Measurements from ENCODE around the gene CACNA1E. TPM values are rescaled to one million over a fixed set of nuclear protein-coding genes. Genes with fewer than 3 reads are reported as not detected.

The CACNA1E gene
- total and polyA plus RNA-seq, 2 of the 4 experiments (the other 2 are of a cell fraction), result not detected

DNA sequence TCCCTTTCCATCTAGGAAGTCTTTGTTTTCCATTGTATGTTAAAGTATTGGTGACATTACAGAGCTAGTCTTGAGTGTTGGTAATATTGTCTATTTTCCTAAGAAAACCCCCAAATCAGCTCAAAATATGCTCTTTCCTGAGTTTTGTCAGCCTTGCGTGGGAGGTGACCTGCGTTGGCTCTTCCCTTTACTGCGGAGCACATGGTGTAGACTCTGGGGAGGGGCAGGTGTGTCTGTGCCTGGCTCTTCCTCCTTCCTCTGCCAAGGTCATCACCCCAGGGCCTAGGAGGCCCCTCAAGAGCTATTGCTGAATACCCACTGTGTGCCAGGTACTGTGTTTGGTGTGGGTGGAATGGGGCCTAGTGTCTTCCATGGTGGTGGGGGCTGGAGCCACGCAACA is 33.4 kb downstream of the CACNA1E start:
- no peak overlapping the region for H3K4me2 ChIP-seq (ENCODE audit: low read depth, low read length)
- no peaks in the 10 kb centered on the region for H3K79me1 ChIP-seq (ENCODE audit: low read depth in 1 of 2, low read length in 2 of 2)
- BruUV-seq (replicated peaks), result no TSS peak
- intact Hi-C loops (cut with micrococcal nuclease), result no loop called here
- H2BK20ac ChIP-seq (ENCODE audit: low read depth, low read length), result no peak overlapping the region
- H3K14ac ChIP-seq (replicated peaks; ENCODE audit: low read depth, low read length), result no peak overlapping the region
- no peak overlapping the region for H3K27ac ChIP-seq (ENCODE audit: insufficient read depth, low read length)
- dilution Hi-C loops (cut with HindIII; ENCODE audit: low sequenced_read_pairs, unreplicated experiment), result no loop called here
- DNase-seq (no peak), ATAC-seq (ENCODE audit: low read depth) (no peak)
- H2AK5ac ChIP-seq (ENCODE audit: low read depth, low read length), result no peak overlapping the region
- no peak overlapping the region for H2AK9ac ChIP-seq (replicated peaks; ENCODE audit: low read depth, low read length, poor library complexity)
- no peak for TF ChIP-seq NFE2L2 (IDR thresholded peaks at IDR 0.05; ENCODE audit: low read depth, low read length)
- TF ChIP-seq MAZ (IDR thresholded peaks at IDR 0.05; ENCODE audit: borderline replicate concordance, low read depth, low read length), result no peak
- TF ChIP-seq RAD21 (IDR thresholded peaks at IDR 0.05; ENCODE audit: low read length), result no peak
- no peak for TF ChIP-seq CEBPB (IDR thresholded peaks at IDR 0.05; ENCODE audit: low read depth, low read length)
- TF ChIP-seq MAFK (IDR thresholded peaks at IDR 0.05; ENCODE audit: low read depth, low read length), result no peak
- no peak for TF ChIP-seq FOS (IDR thresholded peaks at IDR 0.05; ENCODE audit: low read depth, low read length)
- no peak for TF ChIP-seq RFX5 (IDR thresholded peaks at IDR 0.05; ENCODE audit: low read depth, low read length)
- no peak for TF ChIP-seq SMC3 (IDR thresholded peaks at IDR 0.05; ENCODE audit: low read depth, low read length)
- no peak for TF ChIP-seq POLR2A (IDR thresholded peaks at IDR 0.05; ENCODE audit: low read depth, low read length)
- TF ChIP-seq BHLHE40 (IDR thresholded peaks at IDR 0.05; ENCODE audit: low read depth, low read length), result no peak
- TF ChIP-seq CHD1 (IDR thresholded peaks at IDR 0.05; ENCODE audit: low read depth, low read length), result no peak
- TF ChIP-seq RCOR1 (IDR thresholded peaks at IDR 0.05; ENCODE audit: insufficient replicate concordance, low read length), result no peak
- TF ChIP-seq MXI1 (IDR thresholded peaks at IDR 0.05; ENCODE audit: borderline replicate concordance, low read depth, low read length), result no peak
- no peak for TF ChIP-seq ELK1 (IDR thresholded peaks at IDR 0.05; ENCODE audit: borderline replicate concordance, low read depth, low read length)
- TF ChIP-seq CTCF (conservative IDR thresholded peaks at IDR 0.05; ENCODE audit: low read depth, low read length), result no peak
- no peak for TF ChIP-seq USF2 (IDR thresholded peaks at IDR 0.05; ENCODE audit: low read depth, low read length)
- CTCF ChIA-PET, result no interaction called here
- no peak overlapping the region for H3K23ac ChIP-seq (ENCODE audit: low read depth, low read length)
- H3K9ac ChIP-seq (ENCODE audit: low read depth, low read length), result no peak overlapping the region
- H3K27me3 ChIP-seq (ENCODE audit: control insufficient read depth, insufficient read depth, low read length), result no peaks in the 10 kb centered on the region
- H3K9me1 ChIP-seq (ENCODE audit: insufficient read depth, low read length), result no peaks in the 10 kb centered on the region
- WGBS, 2 experiments (ENCODE audit: extremely low coverage in 2 of 2, insufficient read length in 1 of 2), result 27% methylated on average over 1 of the region's 4 CpGs; no CpG with 5 or more reads in 1 of the 2 experiments
- H3K4ac ChIP-seq (ENCODE audit: low read depth, low read length), result no peak overlapping the region
- no peak overlapping the region for H3K18ac ChIP-seq (ENCODE audit: low read depth, low read length)
- POLR2A ChIA-PET (ENCODE audit: unreplicated experiment), result no interaction called here
- no peaks in the 10 kb centered on the region for H3K9me3 ChIP-seq (ENCODE audit: control insufficient read depth, insufficient read depth, low read length)
- no peak overlapping the region for H2AFZ ChIP-seq (replicated peaks; ENCODE audit: low read length, poor library complexity)
- no peak overlapping the region for H2BK15ac ChIP-seq (ENCODE audit: low read depth, low read length)
- H2BK5ac ChIP-seq (ENCODE audit: low read depth, low read length, poor library complexity, severe bottlenecking), result no peak overlapping the region
- H3K56ac ChIP-seq (ENCODE audit: extremely low read depth, insufficient read depth, low read length), result no peak overlapping the region
- no peak overlapping the region for H2BK120ac ChIP-seq (ENCODE audit: low read depth, low read length)
- no peaks in the 10 kb centered on the region for H3K4me1 ChIP-seq (ENCODE audit: control insufficient read depth, insufficient read depth, low read length)
- no peak overlapping the region for H3K4me3 ChIP-seq (ENCODE audit: insufficient read depth, low read depth, low read length)
- no peaks in the 10 kb centered on the region for H3K36me3 ChIP-seq (ENCODE audit: control insufficient read depth, insufficient read depth, low read length)
- in situ Hi-C loops (cut with MboI; ENCODE audit: low sequenced_read_pairs), result no loop called here
- no peak overlapping the region for H4K5ac ChIP-seq (ENCODE audit: low read depth, low read length)
- H4K8ac ChIP-seq (ENCODE audit: low read depth in 2 of 2, low read length in 2 of 2), result no peak overlapping the region
- H4K20me1 ChIP-seq (ENCODE audit: insufficient read depth, low read length), result no peaks in the 10 kb centered on the region
- H4K91ac ChIP-seq (ENCODE audit: insufficient read depth, low read depth, low read length), result no peak overlapping the region

Data from IMR-90 (cell line).